GM12864 (cell line): ENCODE data around the gene SP5.

Experiments
- DNase-seq: peaks from one replicate; pipeline ENCODE4 v3.0.0-alpha.2; 2011; ENCODE audit warnings: low read depth
- H3K4me3 ChIP-seq: 2 replicates; pipeline ENCODE4 v1.5.1; 2011; ENCODE audit warnings: mild to moderate bottlenecking, low read depth, low read length, control low read depth
- CTCF ChIP-seq: IDR thresholded peaks from 2 replicates; pipeline ENCODE4 v1.5.1; 2011; ENCODE audit warnings: low read depth, mild to moderate bottlenecking, moderate library complexity, low read length, control low read depth, inconsistent platforms; ENCODE audit errors: missing control alignments

SP5 gene

GRCh38 chr2:170739048-170739447 lies 23.9 kb downstream of the SP5 start:
- no peak for TF ChIP-seq CTCF
- no peak overlapping the region for H3K4me3 ChIP-seq
- DNase-seq, result no peak

- no peak for DNase-seq
- no peak overlapping the region for H3K4me3 ChIP-seq
- TF ChIP-seq CTCF, result no peak
These were observed 24.4 kb downstream of the SP5 start for GRCh38 chr2:170739507-170740046.

GRCh38 chr2:170740660-170741059 lies 25.5 kb downstream of the SP5 start:
- no peak for DNase-seq
- H3K4me3 ChIP-seq, result no peak overlapping the region
- no peak for TF ChIP-seq CTCF

GRCh38 chr2:170742000-170742399 lies 26.9 kb downstream of the SP5 start:
- no peak for DNase-seq
- no peak overlapping the region for H3K4me3 ChIP-seq
- no peak for TF ChIP-seq CTCF

GRCh38 chr2:170742896-170743529 lies 27.9 kb downstream of the SP5 start:
- no peak overlapping the region for H3K4me3 ChIP-seq
- TF ChIP-seq CTCF, result no peak
- DNase-seq, result no peak

- H3K4me3 ChIP-seq, result no peak overlapping the region
- DNase-seq, result no peak
- no peak for TF ChIP-seq CTCF
These were observed 28.5 kb downstream of the SP5 start for GRCh38 chr2:170743530-170744239.
